DMS153 treated with DMSO at 0.1 percent for 48 hours (cell line): ENCODE results near the gene GPRIN3.

Experiments
- DNase-seq: peaks from one replicate; lab custom pipeline; 2025; ENCODE audit not compliant: unreplicated experiment; lab: John Stamatoyannopoulos, UW

GPRIN3 gene

DNA sequence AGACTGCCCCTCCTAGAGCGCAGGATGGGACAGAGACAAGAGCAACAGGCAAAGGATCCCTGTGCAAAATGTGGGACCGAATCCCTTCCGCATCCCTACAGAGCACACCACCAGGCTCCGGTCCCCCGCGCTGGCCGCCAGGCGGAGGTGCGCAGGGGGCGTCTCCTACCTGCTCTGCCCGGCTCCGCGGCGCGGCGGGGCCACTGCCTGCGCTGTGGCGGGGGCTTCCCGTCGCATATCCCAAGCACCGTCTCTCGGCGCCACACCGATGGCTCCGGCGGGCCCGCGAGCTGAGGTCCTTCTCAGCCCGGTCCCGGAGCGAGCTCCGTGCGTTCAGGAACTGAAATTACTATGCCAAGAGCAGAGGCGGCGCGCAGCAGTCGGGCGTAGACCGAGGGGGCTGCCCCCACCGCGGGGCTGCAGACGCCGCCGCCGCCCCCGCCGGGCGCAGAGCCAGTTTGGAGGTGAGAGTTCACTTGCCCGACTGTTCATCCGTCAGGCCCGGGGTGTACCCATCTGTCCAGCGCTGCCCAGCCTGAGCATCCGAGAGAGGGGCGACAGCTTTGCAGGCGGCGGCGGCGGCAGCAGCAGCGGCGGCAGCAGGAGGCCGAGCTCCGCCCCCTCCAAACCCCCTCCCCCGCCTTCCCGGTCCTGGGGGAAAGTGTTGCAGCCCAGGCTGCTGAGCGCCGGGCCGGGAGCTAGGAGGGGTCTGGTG is at the start of gene GPRIN3:
Gene GPRIN3, minus strand, starts transcription at position 355 of the 715 bp plus-strand sequence. CDS start 57,690 bp downstream, outside the sequence.
- no peak for DNase-seq

DNA sequence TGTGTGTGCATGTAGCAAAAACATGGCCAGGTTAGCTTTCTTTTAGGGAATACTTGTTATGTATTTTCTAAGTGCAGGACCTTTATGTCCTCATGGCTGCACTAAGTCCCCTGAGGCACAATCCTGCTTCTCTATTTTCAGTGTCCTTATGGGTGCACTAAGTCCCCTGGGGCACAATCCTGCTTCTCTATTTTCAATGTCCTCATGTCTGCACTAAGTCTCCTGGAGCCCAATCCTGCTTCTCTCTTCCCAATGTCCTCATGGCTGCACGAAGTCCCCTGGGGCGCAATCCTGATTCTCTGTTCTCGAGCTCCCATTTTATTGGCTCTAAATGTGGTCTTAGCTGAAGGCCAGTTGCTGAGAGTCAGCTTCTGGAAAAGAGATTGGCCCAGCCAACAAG is 49.7 kb upstream of the GPRIN3 start:
- peak; percentile 7 for DNase-seq

DNA sequence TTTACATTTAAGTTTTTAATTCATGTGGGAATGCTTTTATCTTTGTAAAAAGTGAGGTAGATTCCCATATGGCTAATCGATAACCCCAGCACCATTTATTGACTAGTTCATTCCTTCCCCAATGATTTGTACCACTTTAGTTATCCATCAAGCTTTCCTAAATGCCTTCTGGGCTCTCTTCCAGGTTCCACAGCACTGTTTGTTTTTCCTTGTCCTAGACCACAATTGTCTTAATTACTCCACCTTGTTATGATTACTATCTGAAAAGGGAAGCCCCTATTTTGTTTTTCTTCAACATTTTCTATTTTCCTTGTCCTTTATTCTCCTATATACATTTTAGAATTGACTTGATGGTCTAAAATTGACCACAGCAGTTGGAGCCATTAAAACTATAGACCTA is 48.5 kb upstream of the GPRIN3 start:
- peak; percentile 56 for DNase-seq

DNA sequence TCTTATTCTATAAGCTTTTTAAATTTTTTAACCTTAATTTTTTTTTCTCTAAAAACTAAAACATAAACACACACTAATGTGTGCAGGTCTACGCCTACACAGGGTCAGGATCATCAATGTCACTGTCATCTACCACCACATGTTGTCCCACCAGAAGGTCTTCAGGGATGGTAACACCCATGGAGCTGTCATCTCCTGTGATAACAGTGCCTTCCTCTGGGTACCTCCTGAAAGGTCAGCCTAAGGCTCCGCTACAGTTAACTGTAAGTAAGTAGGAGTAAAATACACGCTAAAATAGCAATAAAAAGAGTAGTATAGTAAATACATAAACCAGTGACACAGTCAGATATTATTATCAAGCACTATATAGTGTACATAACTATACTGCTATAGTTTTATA is 45.9 kb upstream of the GPRIN3 start:
- DNase-seq: no peak

DNA sequence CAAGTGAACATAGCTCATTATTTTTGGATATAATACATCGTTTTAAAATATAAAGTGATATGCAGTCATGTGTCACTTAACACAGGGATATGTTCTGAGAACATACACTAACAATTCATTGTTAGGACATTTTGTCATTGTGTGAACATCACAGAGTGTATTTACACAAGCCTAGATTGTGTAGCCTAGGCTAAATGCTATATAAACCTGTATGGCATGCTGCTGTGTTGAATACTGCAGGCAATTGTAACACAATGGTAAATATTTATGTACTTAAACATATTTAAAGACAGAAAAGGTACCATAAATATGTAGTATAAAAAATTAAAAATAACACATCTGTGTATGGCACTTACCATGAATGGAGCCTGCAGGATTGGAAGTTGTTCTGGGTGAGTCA is 44.9 kb upstream of the GPRIN3 start:
- no peak for DNase-seq

DNA sequence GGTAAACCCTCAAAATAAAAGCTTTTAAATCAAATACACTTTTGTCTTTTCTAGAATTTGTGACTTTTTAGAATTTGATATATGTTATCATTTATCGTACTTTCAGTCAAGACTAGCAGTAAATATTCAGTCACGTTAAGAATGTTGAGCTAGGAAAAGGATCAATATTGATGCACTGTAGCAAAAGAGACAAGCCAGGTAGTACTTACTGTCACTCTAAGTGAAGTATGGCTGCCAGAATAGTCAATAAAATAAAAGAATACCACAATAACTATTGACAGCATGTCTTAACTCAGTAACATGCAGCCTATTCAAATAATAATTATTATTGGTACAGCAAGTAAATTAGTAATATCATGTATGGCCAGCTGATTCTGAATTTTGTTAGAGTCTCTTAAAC is 43.6 kb upstream of the GPRIN3 start:
- DNase-seq: no peak

GRCh38 chr4:89347363-89348025 is 39.9 kb upstream of the GPRIN3 start:
- no peak for DNase-seq

GRCh38 chr4:89344571-89344970 is 37.0 kb upstream of the GPRIN3 start:
- no peak for DNase-seq

- DNase-seq: no peak
Observed at GRCh38 chr4:89338206-89338605, 30.6 kb upstream of the GPRIN3 start.

GRCh38 chr4:89337681-89338080 is 30.1 kb upstream of the GPRIN3 start:
- no peak for DNase-seq

- DNase-seq: no peak
Observed at GRCh38 chr4:89336818-89337420, 29.3 kb upstream of the GPRIN3 start.

DNA sequence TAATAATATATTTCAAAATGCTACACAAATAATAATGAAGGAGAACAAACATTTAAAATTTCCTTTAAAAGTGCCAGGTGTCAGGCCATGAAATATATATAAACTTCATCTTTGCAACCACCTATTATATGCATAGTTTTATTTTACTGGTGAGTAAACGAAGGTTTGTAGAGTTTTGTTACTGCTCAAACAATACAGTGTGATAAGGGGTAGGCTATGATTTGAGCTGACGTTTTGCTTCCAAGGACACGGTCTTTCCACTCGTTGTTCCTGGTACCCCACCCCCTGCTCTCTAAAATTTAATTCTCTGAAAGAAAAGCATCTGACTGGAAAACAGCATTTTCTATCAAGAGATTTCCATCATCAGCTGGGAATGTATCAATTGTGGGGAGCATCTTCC is 27.2 kb upstream of the GPRIN3 start:
- DNase-seq: no peak

DNA sequence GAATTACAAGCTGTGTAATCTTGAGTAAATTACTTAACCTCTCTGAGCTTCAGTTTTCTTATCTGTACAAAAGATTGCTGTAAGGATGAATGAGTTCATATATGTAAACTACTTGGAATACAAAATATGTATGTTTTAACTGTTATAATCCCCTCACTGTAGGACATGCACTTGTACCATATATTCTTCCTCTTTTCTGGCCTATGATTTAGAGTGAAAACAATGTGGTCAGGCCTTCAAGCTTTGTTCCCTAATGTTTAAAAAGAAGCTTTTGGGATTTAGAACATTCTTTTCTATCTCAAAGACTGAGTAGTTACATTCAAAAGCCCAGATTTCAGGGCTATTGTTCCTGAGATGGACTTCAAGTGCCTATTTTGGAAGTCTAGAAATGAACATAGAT is 26.7 kb upstream of the GPRIN3 start:
- no peak for DNase-seq

DNA sequence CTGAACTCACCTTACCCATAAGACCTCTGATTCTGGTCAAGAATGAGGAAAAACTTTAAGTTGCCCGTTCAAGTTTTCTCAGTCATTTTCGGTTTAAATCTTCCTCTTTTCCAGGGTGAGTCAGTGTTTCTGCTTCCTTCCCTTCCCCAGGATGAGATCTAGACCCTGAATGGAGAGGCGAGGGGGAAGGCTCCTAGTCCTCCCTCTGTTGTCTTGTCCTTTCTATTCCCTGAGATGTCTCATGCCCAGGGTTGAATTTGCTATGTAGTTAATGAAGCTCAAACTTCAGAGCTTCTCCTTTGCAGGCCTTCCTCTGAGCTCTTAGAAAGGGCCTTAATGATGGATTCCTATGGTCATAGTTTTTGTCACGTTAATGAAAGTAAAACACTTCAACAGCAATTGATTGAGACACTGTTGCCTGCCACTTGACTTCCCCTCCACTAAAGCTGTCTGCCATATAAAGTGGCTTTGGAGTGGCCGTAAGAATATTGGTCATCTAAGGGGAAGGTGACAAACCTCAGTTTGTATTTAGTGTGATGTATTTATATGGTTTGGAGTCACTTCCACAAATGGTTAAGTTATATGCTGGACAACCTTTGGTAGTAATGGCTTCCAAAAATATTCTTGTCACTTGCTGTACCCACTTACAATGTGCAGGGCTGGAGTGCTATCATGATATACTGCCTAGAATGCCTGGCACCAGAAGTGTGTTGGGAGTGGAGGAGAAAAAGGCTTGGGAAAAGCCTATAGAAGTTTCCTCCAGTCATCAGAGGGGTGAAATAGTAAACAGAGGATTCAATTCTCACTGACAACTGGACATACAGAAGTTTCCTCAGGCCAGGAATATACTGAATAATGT is 24.3 kb upstream of the GPRIN3 start:
- DNase-seq: no peak

- no peak for DNase-seq
Observed at GRCh38 chr4:89331197-89331596, 23.6 kb upstream of the GPRIN3 start.

DNA sequence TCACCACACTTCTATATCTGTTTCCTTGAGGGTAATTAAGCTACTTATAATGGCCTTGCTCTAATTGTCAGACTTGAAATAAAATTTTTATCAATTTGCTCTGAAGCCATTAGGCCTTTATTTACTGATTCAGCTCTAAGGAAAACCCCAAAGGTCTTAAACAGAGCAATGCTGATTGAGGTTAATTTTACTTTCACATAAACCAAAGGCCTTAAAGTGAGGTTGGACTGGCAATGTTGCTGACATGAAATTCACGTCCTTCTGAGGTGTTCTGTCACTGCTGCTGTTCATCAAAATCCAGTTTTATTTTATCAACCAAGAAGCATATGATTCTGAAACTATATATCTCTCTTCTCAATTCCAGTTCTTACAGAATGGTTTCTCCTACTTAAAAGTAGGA is 21.7 kb upstream of the GPRIN3 start:
- no peak for DNase-seq

GRCh38 chr4:89324671-89325070 is 17.1 kb upstream of the GPRIN3 start:
- DNase-seq: no peak

DNA sequence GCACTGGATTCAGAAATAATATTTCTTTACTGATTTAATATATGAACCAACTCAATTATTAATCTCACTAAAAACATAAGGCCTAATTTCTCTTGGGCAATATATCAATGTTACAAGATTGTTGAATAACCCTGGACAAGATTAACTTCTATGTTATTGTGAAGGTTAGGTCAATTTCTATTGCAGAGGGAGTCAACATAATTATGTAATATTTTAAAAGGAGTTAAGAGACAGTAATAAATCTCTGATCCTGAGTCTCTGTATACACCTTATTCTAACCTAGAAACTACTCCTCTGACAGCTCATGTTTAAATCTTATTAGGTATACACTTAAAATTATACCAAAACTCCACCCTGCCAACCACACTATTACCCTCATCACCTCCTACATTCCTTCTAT is 15.1 kb upstream of the GPRIN3 start:
- no peak for DNase-seq

GRCh38 chr4:89319756-89320155 is 12.2 kb upstream of the GPRIN3 start:
- DNase-seq: no peak

DNA sequence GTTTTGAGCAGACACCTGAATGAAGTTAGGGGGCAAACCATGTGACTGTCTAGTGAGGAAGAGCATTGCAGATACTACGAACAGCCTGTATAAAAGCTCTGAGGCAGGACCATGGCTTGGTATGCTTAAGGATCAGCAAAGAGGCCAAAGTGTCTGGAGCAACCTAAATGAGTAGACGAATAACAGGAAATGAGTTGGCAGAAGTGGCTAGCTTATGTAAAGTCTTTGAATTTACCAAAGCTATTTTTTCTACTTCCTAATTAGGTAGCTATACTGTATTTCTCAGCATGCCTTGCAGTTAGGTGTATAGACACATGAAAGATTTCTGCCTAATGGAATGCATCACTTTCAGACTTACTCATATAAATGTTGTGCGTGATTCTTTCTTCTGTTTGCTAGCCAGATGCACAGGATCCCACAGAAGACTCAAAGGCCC is 9.3 kb upstream of the GPRIN3 start:
- no peak for DNase-seq

DNA sequence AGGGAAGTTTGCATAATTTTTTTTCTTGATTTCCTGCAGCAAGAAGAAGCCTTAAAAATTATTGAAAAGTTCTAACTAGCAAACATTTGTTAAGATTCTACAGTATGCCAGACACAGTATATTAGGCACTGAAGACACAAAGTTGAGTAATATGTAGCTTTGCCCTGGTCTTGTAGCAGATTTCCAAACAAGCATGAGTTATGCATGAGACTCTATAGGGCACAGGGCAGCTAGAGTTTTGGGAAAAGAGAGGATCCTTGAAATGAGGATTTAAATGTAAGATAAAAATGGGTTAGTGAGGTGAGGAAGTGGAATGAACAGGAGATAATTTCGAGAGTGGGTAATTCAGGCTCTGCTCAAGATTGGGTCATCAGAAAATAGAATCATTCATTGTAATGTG is 8.6 kb upstream of the GPRIN3 start:
- DNase-seq: no peak
